HEK293 (cell line): Measurements from ENCODE around the gene LGALS4.

Source experiments
- ATF2 ChIP-seq: fragments of 450-650 bp; formaldehyde crosslinking; IDR thresholded peaks from 2 replicates; pipeline ENCODE4 v1.5.1; 2016; ENCODE audit warnings: missing biosample characterization, missing genetic modification characterization, low read depth
- CTCF ChIP-seq: fragments of 450-650 bp; formaldehyde crosslinking; IDR thresholded peaks from 2 replicates; pipeline ENCODE4 v1.5.1; 2016; ENCODE audit warnings: missing biosample characterization, missing genetic modification characterization
- WT1 ChIP-seq: fragments of 450-650 bp; formaldehyde crosslinking; IDR thresholded peaks from 2 replicates; pipeline ENCODE4 v1.5.1; 2016; ENCODE audit warnings: missing biosample characterization, missing genetic modification characterization
- ZNF16 ChIP-seq: fragments of 450-650 bp; formaldehyde crosslinking; IDR thresholded peaks from 2 replicates; pipeline ENCODE4 v1.5.1; 2016; ENCODE audit warnings: low read depth, missing biosample characterization, missing genetic modification characterization
- ZNF302 ChIP-seq: fragments of 450-650 bp; formaldehyde crosslinking; IDR thresholded peaks from 2 replicates; pipeline ENCODE4 v1.5.1; 2016; ENCODE audit warnings: missing biosample characterization, missing genetic modification characterization, low read depth

GRCh38 chr19:38799104-38799503 is 13.6 kb downstream of the LGALS4 start:
- no peak for TF ChIP-seq CTCF (tag by site-specific recombination)
- TF ChIP-seq ATF2 (tag by site-specific recombination) = no peak
- TF ChIP-seq WT1 = no peak
- TF ChIP-seq ZNF302 (tag by site-specific recombination) = no peak
- TF ChIP-seq ZNF16 (tag by site-specific recombination) = no peak
